Gastrocnemius medialis (tissue), 4 donors: ENCODE results near the gene CES4A.

Experiments used
- POLR2A ChIP-seq, 2 donors: fragments of 450-650 bp; IDR thresholded peaks; one replicate each; pipeline ENCODE4 v1.6.1; 2017; ENCODE audit warnings: antibody characterized with exemption in 2 of 2, mild to moderate bottlenecking in 2 of 2, moderate library complexity in 2 of 2
- TF ChIP-seq, protein P1 (sequence below), 5 experiments: fragments of 450-650 bp in 3 of 5; fragments of 200-600 bp in 2 of 5; sonication (generic) in 2 of 5; IDR thresholded peaks in 4 of 5; conservative IDR thresholded peaks in 1 of 5; 1 replicate in 4 of 5; 2 replicates in 1 of 5; pipeline ENCODE4 v1.5.1; 2016 to 2019; ENCODE audit warnings: antibody characterized with exemption in 5 of 5, mild to moderate bottlenecking in 3 of 5, moderate library complexity in 3 of 5

DNA sequence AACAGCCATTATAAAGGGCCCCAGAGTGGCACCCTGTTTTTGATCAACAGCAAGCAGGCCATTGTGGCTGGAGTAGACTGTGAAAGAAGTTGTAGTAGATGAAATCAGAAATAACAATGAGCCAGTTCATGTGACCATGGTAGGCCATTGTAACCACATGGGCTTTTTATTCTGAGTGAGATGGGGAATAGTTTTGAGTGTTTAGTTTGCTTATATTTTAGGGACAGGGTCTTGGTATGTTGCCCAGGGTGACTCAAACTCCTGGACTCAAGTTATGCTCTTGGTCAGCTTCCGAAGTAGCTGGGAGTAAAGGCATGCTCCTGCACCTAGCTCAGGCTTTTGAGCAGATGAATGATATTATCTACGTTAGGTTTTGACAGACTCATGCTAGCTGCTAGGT, 52.5 kb downstream of the CES4A start:
- TF ChIP-seq, protein P1, sequence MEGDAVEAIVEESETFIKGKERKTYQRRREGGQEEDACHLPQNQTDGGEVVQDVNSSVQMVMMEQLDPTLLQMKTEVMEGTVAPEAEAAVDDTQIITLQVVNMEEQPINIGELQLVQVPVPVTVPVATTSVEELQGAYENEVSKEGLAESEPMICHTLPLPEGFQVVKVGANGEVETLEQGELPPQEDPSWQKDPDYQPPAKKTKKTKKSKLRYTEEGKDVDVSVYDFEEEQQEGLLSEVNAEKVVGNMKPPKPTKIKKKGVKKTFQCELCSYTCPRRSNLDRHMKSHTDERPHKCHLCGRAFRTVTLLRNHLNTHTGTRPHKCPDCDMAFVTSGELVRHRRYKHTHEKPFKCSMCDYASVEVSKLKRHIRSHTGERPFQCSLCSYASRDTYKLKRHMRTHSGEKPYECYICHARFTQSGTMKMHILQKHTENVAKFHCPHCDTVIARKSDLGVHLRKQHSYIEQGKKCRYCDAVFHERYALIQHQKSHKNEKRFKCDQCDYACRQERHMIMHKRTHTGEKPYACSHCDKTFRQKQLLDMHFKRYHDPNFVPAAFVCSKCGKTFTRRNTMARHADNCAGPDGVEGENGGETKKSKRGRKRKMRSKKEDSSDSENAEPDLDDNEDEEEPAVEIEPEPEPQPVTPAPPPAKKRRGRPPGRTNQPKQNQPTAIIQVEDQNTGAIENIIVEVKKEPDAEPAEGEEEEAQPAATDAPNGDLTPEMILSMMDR (IDR thresholded peaks at IDR 0.05 in 4 of 5, conservative IDR thresholded peaks at IDR 0.05 in 1 of 5) = no peak
- no peak for TF ChIP-seq POLR2A (IDR thresholded peaks at IDR 0.05)
